Neural progenitor cell (in vitro differentiated cells): ENCODE results near the gene CHST3. TPM values are rescaled to one million over a fixed set of nuclear protein-coding genes. Genes with fewer than 3 reads are reported as not detected.
A peak's percentile ranks its signal among the peaks of the same experiment; 100 is the strongest.

Experiments
- DNase-seq: peaks from one replicate; pipeline ENCODE4 v3.0.0-alpha.2; 2016; ENCODE audit warnings: low spot score
- H2AFZ ChIP-seq: fragments of 200-600 bp; sonication (generic); replicated peaks from 2 replicates; pipeline ENCODE4 v1.6.1; 2016; ENCODE audit warnings: antibody characterized with exemption
- H3F3A ChIP-seq: fragments of 200-600 bp; sonication (generic); 2 replicates; pipeline ENCODE4 v1.6.1; 2016; ENCODE audit warnings: antibody characterized with exemption, low read depth
- H3K27ac ChIP-seq: fragments of 200-600 bp; sonication (generic); 2 replicates; pipeline ENCODE4 v1.5.1; 2016; ENCODE audit warnings: mild to moderate bottlenecking
- H3K27me3 ChIP-seq: fragments of 200-600 bp; sonication (generic); 2 replicates; pipeline ENCODE4 v1.6.1; 2016; ENCODE audit warnings: mild to moderate bottlenecking, moderate library complexity
- H3K36me3 ChIP-seq: fragments of 200-600 bp; sonication (generic); 2 replicates; pipeline ENCODE4 v1.5.1; 2016
- H3K4me1 ChIP-seq: fragments of 200-600 bp; sonication (generic); 2 replicates; pipeline ENCODE4 v1.6.1; 2016; ENCODE audit warnings: mixed run types
- H3K4me2 ChIP-seq: fragments of 200-600 bp; sonication (generic); 2 replicates; pipeline ENCODE4 v1.6.1; 2016
- H3K4me3 ChIP-seq: fragments of 200-600 bp; sonication (generic); 2 replicates; pipeline ENCODE4 v1.5.1; 2016
- H3K79me2 ChIP-seq: fragments of 200-600 bp; sonication (generic); 2 replicates; pipeline ENCODE4 v1.6.1; 2016; ENCODE audit warnings: low read depth
- H3K9ac ChIP-seq: fragments of 200-600 bp; sonication (generic); 2 replicates; pipeline ENCODE4 v1.6.1; 2016
- H3K9me3 ChIP-seq: fragments of 200-600 bp; sonication (generic); 2 replicates; pipeline ENCODE4 v1.5.1; 2016; ENCODE audit warnings: low read depth
- H4K20me1 ChIP-seq: fragments of 200-600 bp; sonication (generic); 2 replicates; pipeline ENCODE4 v1.6.1; 2016; ENCODE audit warnings: low read depth
- H3K27ac Mint-ChIP-seq: 3 replicates; pipeline ENCODE4 v1.8.0; 2021; ENCODE audit warnings: mixed read lengths
- H3K27me3 Mint-ChIP-seq: 2 replicates; pipeline ENCODE4 v1.8.0; 2022; ENCODE audit warnings: low read depth, mild to moderate bottlenecking, inconsistent platforms, moderate library complexity, mixed read lengths; ENCODE audit not compliant: insufficient read depth
- H3K36me3 Mint-ChIP-seq: 3 replicates; pipeline ENCODE4 v1.8.0; 2021; ENCODE audit warnings: mixed read lengths
- H3K4me1 Mint-ChIP-seq: 3 replicates; pipeline ENCODE4 v1.8.0; 2021; ENCODE audit warnings: mixed read lengths
- H3K4me3 Mint-ChIP-seq: 3 replicates; pipeline ENCODE4 v1.8.0; 2021; ENCODE audit warnings: mild to moderate bottlenecking, moderate library complexity, mixed read lengths
- H3K9me3 Mint-ChIP-seq: 3 replicates; pipeline ENCODE4 v1.8.0; 2020; ENCODE audit warnings: mixed read lengths
- EZH2 ChIP-seq: fragments of 200-600 bp; sonication (generic); IDR thresholded peaks from 2 replicates; pipeline ENCODE4 v1.6.1; 2017; ENCODE audit warnings: antibody characterized with exemption, mild to moderate bottlenecking, moderate library complexity
- EZH2phosphoT487 ChIP-seq: fragments of 200-600 bp; sonication (generic); IDR thresholded peaks from 2 replicates; pipeline ENCODE4 v1.6.1; 2017; ENCODE audit warnings: antibody characterized with exemption
- total RNA-seq: library from RNA; depleted of rRNA; stranded (reverse); fragments of >200 nt; gene quantifications from 2 replicates; pipeline ENCODE4 v1.2.3, GENCODE V29; 2015; ENCODE audit warnings: low replicate concordance
- TF ChIP-seq, protein P1 (sequence below): fragments of 200-600 bp; sonication (generic); IDR thresholded peaks from 2 replicates; pipeline ENCODE4 v1.5.1; 2017; ENCODE audit warnings: antibody characterized with exemption, mild to moderate bottlenecking

Gene CHST3
- total RNA-seq, 1 donor from 2014 or later = 9.1 TPM

DNA sequence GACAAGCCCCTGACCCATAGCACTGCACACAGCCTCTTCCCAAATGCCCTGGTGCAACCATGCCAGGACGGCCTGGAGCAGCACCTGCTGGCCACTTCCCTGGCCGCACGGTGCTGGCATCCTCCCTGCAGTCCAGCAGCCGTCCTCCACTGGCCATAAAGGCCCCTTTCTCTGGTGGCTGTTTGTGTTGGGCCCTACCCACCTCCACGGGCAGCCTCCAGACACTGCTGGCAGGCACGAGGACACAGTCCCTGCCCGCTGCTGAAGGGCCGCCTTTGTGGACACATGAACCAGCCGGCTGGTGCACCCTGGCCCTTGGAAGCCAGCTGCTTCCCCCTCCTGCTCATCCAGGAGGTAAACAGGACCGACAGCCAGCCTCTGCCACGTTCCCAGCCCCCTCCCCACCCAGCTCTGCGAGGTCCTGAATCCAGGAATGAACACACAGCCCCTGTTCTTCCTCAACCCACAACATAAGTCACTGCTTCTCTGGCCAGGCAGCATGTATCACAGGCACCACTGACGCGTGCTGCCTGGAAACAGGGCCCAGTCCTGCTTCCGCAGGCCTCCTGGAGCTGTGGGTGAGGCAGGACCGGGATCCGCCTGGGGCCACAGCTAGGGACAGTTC is 80.3 kb downstream of the CHST3 start:
- Mint-ChIP-seq H3K4me3 (no peak overlapping the region), H3K9me3 (peaks cover 2% of the 10 kb centered on the region), H3K4me1 (peaks cover 24% of the 10 kb centered on the region), H3K27me3 (no peaks in the 10 kb centered on the region), H3K27ac (no peak overlapping the region), H3K36me3 (no peaks in the 10 kb centered on the region)
- Histone ChIP-seq H3K27me3 (no peaks in the 10 kb centered on the region), H3K4me3 (no peak overlapping the region), H3K27ac (no peak overlapping the region), H3K9ac (no peak overlapping the region), H3K4me1 (peaks cover 4% of the 10 kb centered on the region), H4K20me1 (no peaks in the 10 kb centered on the region), H3K79me2 (no peaks in the 10 kb centered on the region), H3K4me2 (no peak overlapping the region), H3K9me3 (no peaks in the 10 kb centered on the region), H3K36me3 (no peaks in the 10 kb centered on the region), H2AFZ (peak overlapping the region; percentile 85), H3F3A (no peaks in the 10 kb centered on the region)
- DNase-seq = peak; percentile 37
- TF ChIP-seq, protein P1, sequence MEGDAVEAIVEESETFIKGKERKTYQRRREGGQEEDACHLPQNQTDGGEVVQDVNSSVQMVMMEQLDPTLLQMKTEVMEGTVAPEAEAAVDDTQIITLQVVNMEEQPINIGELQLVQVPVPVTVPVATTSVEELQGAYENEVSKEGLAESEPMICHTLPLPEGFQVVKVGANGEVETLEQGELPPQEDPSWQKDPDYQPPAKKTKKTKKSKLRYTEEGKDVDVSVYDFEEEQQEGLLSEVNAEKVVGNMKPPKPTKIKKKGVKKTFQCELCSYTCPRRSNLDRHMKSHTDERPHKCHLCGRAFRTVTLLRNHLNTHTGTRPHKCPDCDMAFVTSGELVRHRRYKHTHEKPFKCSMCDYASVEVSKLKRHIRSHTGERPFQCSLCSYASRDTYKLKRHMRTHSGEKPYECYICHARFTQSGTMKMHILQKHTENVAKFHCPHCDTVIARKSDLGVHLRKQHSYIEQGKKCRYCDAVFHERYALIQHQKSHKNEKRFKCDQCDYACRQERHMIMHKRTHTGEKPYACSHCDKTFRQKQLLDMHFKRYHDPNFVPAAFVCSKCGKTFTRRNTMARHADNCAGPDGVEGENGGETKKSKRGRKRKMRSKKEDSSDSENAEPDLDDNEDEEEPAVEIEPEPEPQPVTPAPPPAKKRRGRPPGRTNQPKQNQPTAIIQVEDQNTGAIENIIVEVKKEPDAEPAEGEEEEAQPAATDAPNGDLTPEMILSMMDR = peak; percentile 33
- TF ChIP-seq EZH2phosphoT487 = no peak

GRCh38 chr10:72045586-72045985 is 81.4 kb downstream of the CHST3 start:
- Histone ChIP-seq H3K36me3 (no peaks in the 10 kb centered on the region), H3K4me3 (no peak overlapping the region), H3K9ac (no peak overlapping the region), H2AFZ (no peak overlapping the region), H3K9me3 (no peaks in the 10 kb centered on the region), H3K79me2 (no peaks in the 10 kb centered on the region), H4K20me1 (no peaks in the 10 kb centered on the region), H3K4me1 (peaks cover 4% of the 10 kb centered on the region), H3K27ac (no peak overlapping the region), H3K27me3 (no peaks in the 10 kb centered on the region), H3F3A (no peaks in the 10 kb centered on the region), H3K4me2 (no peak overlapping the region)
- H3K4me3 Mint-ChIP-seq = no peak overlapping the region
- TF ChIP-seq, protein P1 = no peak
- no peak for TF ChIP-seq EZH2
- TF ChIP-seq EZH2phosphoT487 = no peak
- peaks cover 8% of the 10 kb centered on the region for H3K9me3 Mint-ChIP-seq
- no peaks in the 10 kb centered on the region for H3K36me3 Mint-ChIP-seq
- peaks cover 4% of the 10 kb centered on the region for H3K27me3 Mint-ChIP-seq
- H3K4me1 Mint-ChIP-seq = peaks cover 27% of the 10 kb centered on the region
- DNase-seq = no peak
- H3K27ac Mint-ChIP-seq = no peak overlapping the region

DNA sequence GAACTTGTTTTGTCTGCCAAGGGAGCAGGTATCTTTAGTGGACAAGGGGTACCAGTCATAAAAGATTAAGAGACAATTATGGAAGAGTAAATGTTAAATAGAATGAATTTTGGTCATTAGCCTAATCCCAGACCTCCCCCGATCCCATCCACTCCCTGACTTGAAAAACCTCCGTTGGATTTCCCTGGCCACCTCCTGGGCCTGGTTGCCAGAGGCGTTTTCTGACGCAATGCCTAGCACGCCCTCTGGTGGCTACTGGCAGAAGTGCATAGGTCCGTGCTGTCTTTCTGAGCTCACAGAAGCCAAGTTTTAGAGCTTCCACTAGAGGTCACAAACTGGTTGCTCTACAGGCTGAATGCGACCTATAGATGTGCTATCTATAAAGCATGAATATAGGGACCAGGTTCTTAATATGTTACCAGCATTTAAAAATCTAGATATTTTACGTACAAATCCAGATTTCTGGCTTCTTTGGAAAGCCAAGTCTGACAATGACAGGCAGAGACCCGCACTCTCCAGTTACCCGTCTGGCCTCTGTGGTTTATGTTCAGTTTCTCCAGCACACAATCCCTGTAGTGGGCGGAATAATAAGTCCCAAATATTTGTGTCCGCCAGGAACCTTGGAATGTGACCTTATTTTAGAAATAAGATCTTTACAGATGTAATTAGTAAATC is 84.4 kb downstream of the CHST3 start:
- no peak overlapping the region for H3K4me3 Mint-ChIP-seq
- Histone ChIP-seq H2AFZ (no peak overlapping the region), H3K4me2 (no peak overlapping the region), H3K79me2 (no peaks in the 10 kb centered on the region), H3K36me3 (no peaks in the 10 kb centered on the region), H3K4me1 (no peaks in the 10 kb centered on the region), H4K20me1 (no peaks in the 10 kb centered on the region), H3K27ac (no peak overlapping the region), H3K9me3 (no peaks in the 10 kb centered on the region), H3K27me3 (no peaks in the 10 kb centered on the region), H3K9ac (no peak overlapping the region), H3F3A (no peaks in the 10 kb centered on the region), H3K4me3 (no peak overlapping the region)
- peaks cover 20% of the 10 kb centered on the region for H3K4me1 Mint-ChIP-seq
- H3K36me3 Mint-ChIP-seq = no peaks in the 10 kb centered on the region
- TF ChIP-seq, protein P1 = peak; percentile 100
- TF ChIP-seq EZH2 = peak; percentile 29
- TF ChIP-seq EZH2phosphoT487 = no peak
- peak; percentile 93 for DNase-seq
- H3K9me3 Mint-ChIP-seq = peaks cover 8% of the 10 kb centered on the region
- H3K27ac Mint-ChIP-seq = peak overlapping the region; percentile 22
- H3K27me3 Mint-ChIP-seq = peaks cover 10% of the 10 kb centered on the region
